Measurements from ENCODE around the gene FBXO38.
"Not testable (repeated sequence)": the region's sequence is repeated elsewhere in the genome, so short reads cannot be mapped to it uniquely, and the experiment has no call there.

FBXO38 gene

GRCh38 chr5:148433826-148434225 lies 50.1 kb downstream of the FBXO38 start:
- no peak for DNase-seq (ENCODE audit: low read depth in 2 of 2)

- no peak for DNase-seq (ENCODE audit: low read depth in 2 of 2)
Measured at GRCh38 chr5:148436029-148436428, 52.3 kb downstream of the FBXO38 start.

GRCh38 chr5:148437249-148437648 lies 53.5 kb downstream of the FBXO38 start:
- no peak for DNase-seq (ENCODE audit: low read depth in 2 of 2)

GRCh38 chr5:148438933-148439332 lies 55.2 kb downstream of the FBXO38 start:
- no peak for DNase-seq (ENCODE audit: low read depth in 2 of 2)

- no peak for DNase-seq (ENCODE audit: low read depth in 2 of 2)
Measured at GRCh38 chr5:148443241-148443640, 59.5 kb downstream of the FBXO38 start.

GRCh38 chr5:148443998-148444397 lies 60.2 kb downstream of the FBXO38 start:
- peak in 1 of 2 donors; percentile 7 for DNase-seq (ENCODE audit: low read depth in 2 of 2)

GRCh38 chr5:148445578-148445977 lies 61.8 kb downstream of the FBXO38 start:
- DNase-seq (ENCODE audit: low read depth in 2 of 2), result no peak

GRCh38 chr5:148446611-148447010 lies 62.9 kb downstream of the FBXO38 start:
- no peak for DNase-seq (ENCODE audit: low read depth in 2 of 2)

GRCh38 chr5:148452499-148453193 lies 68.9 kb downstream of the FBXO38 start:
- no peak for DNase-seq (ENCODE audit: low read depth in 2 of 2)

GRCh38 chr5:148454576-148454975 lies 70.8 kb downstream of the FBXO38 start:
- no peak for DNase-seq (ENCODE audit: low read depth in 2 of 2)

GRCh38 chr5:148455185-148455584 lies 71.4 kb downstream of the FBXO38 start:
- DNase-seq (ENCODE audit: low read depth in 2 of 2), result no peak

- no peak for DNase-seq (ENCODE audit: low read depth in 2 of 2)
Measured at GRCh38 chr5:148457183-148457620, 73.4 kb downstream of the FBXO38 start.

GRCh38 chr5:148458036-148458888 lies 74.5 kb downstream of the FBXO38 start:
- DNase-seq (ENCODE audit: low read depth in 2 of 2), result no peak

- DNase-seq (ENCODE audit: low read depth in 2 of 2), result no peak
Measured at GRCh38 chr5:148459669-148460068, 75.9 kb downstream of the FBXO38 start.

GRCh38 chr5:148465381-148466235 lies 81.8 kb downstream of the FBXO38 start:
- no peak for DNase-seq (ENCODE audit: low read depth in 2 of 2)

- no peak for DNase-seq (ENCODE audit: low read depth in 2 of 2)
Measured at GRCh38 chr5:148466236-148466580, 82.5 kb downstream of the FBXO38 start.

- no peak for DNase-seq (ENCODE audit: low read depth in 2 of 2)
Measured at GRCh38 chr5:148467958-148468357, 84.2 kb downstream of the FBXO38 start.

GRCh38 chr5:148468746-148469145 lies 85.0 kb downstream of the FBXO38 start:
- not testable (repeated sequence) for DNase-seq (ENCODE audit: low read depth in 2 of 2)

- DNase-seq (ENCODE audit: low read depth in 2 of 2), result no peak
Measured at GRCh38 chr5:148469501-148469935, 85.8 kb downstream of the FBXO38 start.

- no peak for DNase-seq (ENCODE audit: low read depth in 2 of 2)
Measured at GRCh38 chr5:148471379-148471778, 87.6 kb downstream of the FBXO38 start.

GRCh38 chr5:148474025-148474511 lies 90.3 kb downstream of the FBXO38 start:
- DNase-seq (ENCODE audit: low read depth in 2 of 2), result no peak

- no peak for DNase-seq (ENCODE audit: low read depth in 2 of 2)
Measured at GRCh38 chr5:148476302-148476701, 92.5 kb downstream of the FBXO38 start.
